ENCODE measurements around the gene AMBRA1. TPM values are rescaled to one million over a fixed set of nuclear protein-coding genes. Genes with fewer than 3 reads are reported as not detected.

AMBRA1 gene
- total and polyA plus RNA-seq, 2 of the 8 experiments (the other 6 are each of a cell fraction or from before 2014, with no cell fraction given) = 14.2 to 37.4 TPM

DNA sequence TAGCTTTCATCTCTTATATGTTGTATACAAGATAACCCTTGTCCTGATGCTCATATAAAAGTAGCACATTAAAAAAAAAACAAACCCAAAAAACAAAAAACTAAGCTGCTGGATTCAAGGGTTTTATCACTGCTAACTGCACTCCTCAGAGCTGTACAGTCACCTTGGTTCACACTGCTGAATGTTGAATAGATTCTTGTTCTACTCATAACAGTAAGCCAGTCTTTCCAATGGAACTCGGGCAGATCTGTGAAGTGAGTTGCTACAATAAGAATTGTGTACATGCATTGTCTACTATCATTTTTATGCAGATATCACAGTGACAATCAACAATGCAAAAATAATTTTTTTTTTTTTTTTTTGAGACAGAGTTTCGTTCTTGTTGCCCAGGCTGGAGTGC is 18.5 kb upstream of the AMBRA1 start:
- no peak overlapping the region for H2AFZ ChIP-seq (ENCODE audit: low read length)
- H3K27ac ChIP-seq (ENCODE audit: low read depth, low read length) = no peak overlapping the region
- H3K9me3 ChIP-seq (ENCODE audit: insufficient read depth in 2 of 2, low read depth in 1 of 2, low read length in 1 of 2) = no peaks in the 10 kb centered on the region
- no peaks in the 10 kb centered on the region for H3K36me3 ChIP-seq (ENCODE audit: control insufficient read depth in 2 of 4, insufficient read depth in 4 of 4, low read length in 3 of 4)
- no peak overlapping the region for H3K4me3 ChIP-seq (ENCODE audit: extremely low read depth in 1 of 4, insufficient read depth in 2 of 4, low read depth in 3 of 4, low read length in 4 of 4)
- CTCF ChIA-PET (ENCODE audit: partially characterized antibody) = interaction anchor here (0.6 to 1.6 kb wide), 5 partner anchors 13 to 142 kb away, joined by 3 to 8 read pairs (median 6); no protein-coding TSS in a partner anchor
- H3K9ac ChIP-seq (replicated peaks in 1 of 4; ENCODE audit: extremely low read depth in 1 of 4, low read depth in 3 of 4, low read length in 3 of 4) = no peak overlapping the region
- H3K4me2 ChIP-seq (ENCODE audit: insufficient read depth in 1 of 2, low read depth in 2 of 2, low read length in 2 of 2) = no peak overlapping the region
- no peaks in the 10 kb centered on the region for H3K79me2 ChIP-seq (ENCODE audit: control insufficient read depth in 1 of 2, insufficient read depth in 2 of 2, low read length in 2 of 2)
- H2BK5ac ChIP-seq (ENCODE audit: low read depth, low read length) = no peak overlapping the region
- H4K20me1 ChIP-seq (replicated peaks in 1 of 2; ENCODE audit: control insufficient read depth in 1 of 2, insufficient read depth in 2 of 2, low read length in 2 of 2) = no peaks in the 10 kb centered on the region
- no peak overlapping the region for H3K56ac ChIP-seq (replicated peaks; ENCODE audit: insufficient read length, low read depth, low read length)
- H4K8ac ChIP-seq (ENCODE audit: extremely low read depth, insufficient read depth, low read length) = no peak overlapping the region
- POLR2A ChIA-PET (ENCODE audit: partially characterized antibody) = interaction anchor here (0.9 kb wide), 1 partner anchor 18 kb away, joined by 3 read pairs; the partner anchor contains the start of gene AMBRA1
- H2BK12ac ChIP-seq (ENCODE audit: low read depth, low read length) = no peak overlapping the region
- no peak overlapping the region for H3K4ac ChIP-seq (replicated peaks; ENCODE audit: insufficient read length, low read depth, low read length)
- H2BK20ac ChIP-seq (ENCODE audit: low read length) = no peak overlapping the region
- H3K79me1 ChIP-seq (ENCODE audit: low read depth, low read length) = 0 out of 2 replicates have a peak, but pooled peaks cover 2% of the 10 kb centered on the region
- no peak overlapping the region for H2BK15ac ChIP-seq (ENCODE audit: low read length)
- 0 out of 2 replicates have a peak, but pooled peaks cover 1% of the 10 kb centered on the region for H3K23me2 ChIP-seq (ENCODE audit: low read depth, low read length)
- no peaks in the 10 kb centered on the region for H3K27me3 ChIP-seq (replicated peaks in 1 of 4; ENCODE audit: control insufficient read depth in 3 of 4, extremely low read depth in 1 of 4, insufficient read depth in 3 of 4, low read length in 3 of 4)
- H3K14ac ChIP-seq (ENCODE audit: insufficient read length) = no peak overlapping the region
- H2BK120ac ChIP-seq (replicated peaks; ENCODE audit: low read depth, low read length) = no peak overlapping the region
- H3K18ac ChIP-seq (ENCODE audit: extremely low read depth, low read length) = no peak overlapping the region
- H2AK5ac ChIP-seq (ENCODE audit: low read depth, low read length) = no peak overlapping the region
- no peak overlapping the region for H4K5ac ChIP-seq (ENCODE audit: insufficient read length, low read depth, low read length)
- no peaks in the 10 kb centered on the region; a peak in 1 of 7 replicates for H3K4me1 ChIP-seq (replicated peaks in 1 of 4; ENCODE audit: control insufficient read depth in 3 of 4, insufficient read depth in 4 of 4, low read length in 3 of 4)
- no peak for DNase-seq (ENCODE audit: low read depth in 1 of 2, low spot score in 2 of 2)
- H4K91ac ChIP-seq (replicated peaks; ENCODE audit: insufficient read length, low read length) = no peak overlapping the region
- H3K23ac ChIP-seq (ENCODE audit: insufficient read length) = no peak overlapping the region
- FAIRE-seq = no peak
- 84% methylated on average over 2 of the region's 2 CpGs; no CpG with 5 or more reads in 1 of the 2 experiments for WGBS, 2 experiments (ENCODE audit: extremely low coverage in 1 of 2, insufficient coverage in 1 of 2, insufficient read length in 1 of 2, insufficient replicate concordance in 2 of 2, low coverage in 1 of 2, low lambda C conversion rate in 2 of 2, missing lambda C conversion rate in 1 of 2)
- TF ChIP-seq GTF2F1 (IDR thresholded peaks at IDR 0.05; ENCODE audit: borderline replicate concordance, low read depth, low read length) (no peak), CREB1 (IDR thresholded peaks at IDR 0.05) (no peak), CEBPB (IDR thresholded peaks at IDR 0.05; ENCODE audit: low read depth, low read length) (no peak), NANOG (IDR thresholded peaks at IDR 0.05; ENCODE audit: insufficient read depth, low read depth, low read length, poor library complexity, severe bottlenecking) (no peak), CTBP2 (IDR thresholded peaks at IDR 0.05; ENCODE audit: borderline replicate concordance, insufficient read depth, insufficient read length, low read length) (no peak), SUZ12 (IDR thresholded peaks at IDR 0.05; ENCODE audit: low read length) (no peak), SIRT6 (IDR thresholded peaks at IDR 0.05; ENCODE audit: low read length) (no peak)
- TF ChIP-seq, protein P1, sequence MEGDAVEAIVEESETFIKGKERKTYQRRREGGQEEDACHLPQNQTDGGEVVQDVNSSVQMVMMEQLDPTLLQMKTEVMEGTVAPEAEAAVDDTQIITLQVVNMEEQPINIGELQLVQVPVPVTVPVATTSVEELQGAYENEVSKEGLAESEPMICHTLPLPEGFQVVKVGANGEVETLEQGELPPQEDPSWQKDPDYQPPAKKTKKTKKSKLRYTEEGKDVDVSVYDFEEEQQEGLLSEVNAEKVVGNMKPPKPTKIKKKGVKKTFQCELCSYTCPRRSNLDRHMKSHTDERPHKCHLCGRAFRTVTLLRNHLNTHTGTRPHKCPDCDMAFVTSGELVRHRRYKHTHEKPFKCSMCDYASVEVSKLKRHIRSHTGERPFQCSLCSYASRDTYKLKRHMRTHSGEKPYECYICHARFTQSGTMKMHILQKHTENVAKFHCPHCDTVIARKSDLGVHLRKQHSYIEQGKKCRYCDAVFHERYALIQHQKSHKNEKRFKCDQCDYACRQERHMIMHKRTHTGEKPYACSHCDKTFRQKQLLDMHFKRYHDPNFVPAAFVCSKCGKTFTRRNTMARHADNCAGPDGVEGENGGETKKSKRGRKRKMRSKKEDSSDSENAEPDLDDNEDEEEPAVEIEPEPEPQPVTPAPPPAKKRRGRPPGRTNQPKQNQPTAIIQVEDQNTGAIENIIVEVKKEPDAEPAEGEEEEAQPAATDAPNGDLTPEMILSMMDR (IDR thresholded peaks at IDR 0.05; ENCODE audit: control extremely low read depth in 1 of 3, insufficient read depth in 1 of 3, low read depth in 1 of 3, low read length in 3 of 3) = no peak
- TF ChIP-seq, protein P2, sequence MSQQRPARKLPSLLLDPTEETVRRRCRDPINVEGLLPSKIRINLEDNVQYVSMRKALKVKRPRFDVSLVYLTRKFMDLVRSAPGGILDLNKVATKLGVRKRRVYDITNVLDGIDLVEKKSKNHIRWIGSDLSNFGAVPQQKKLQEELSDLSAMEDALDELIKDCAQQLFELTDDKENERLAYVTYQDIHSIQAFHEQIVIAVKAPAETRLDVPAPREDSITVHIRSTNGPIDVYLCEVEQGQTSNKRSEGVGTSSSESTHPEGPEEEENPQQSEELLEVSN (IDR thresholded peaks at IDR 0.05) = no peak
- TF ChIP-seq, protein P3, sequence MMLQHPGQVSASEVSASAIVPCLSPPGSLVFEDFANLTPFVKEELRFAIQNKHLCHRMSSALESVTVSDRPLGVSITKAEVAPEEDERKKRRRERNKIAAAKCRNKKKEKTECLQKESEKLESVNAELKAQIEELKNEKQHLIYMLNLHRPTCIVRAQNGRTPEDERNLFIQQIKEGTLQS (IDR thresholded peaks at IDR 0.05; ENCODE audit: insufficient read depth, low read depth, low read length) = no peak

Measured in H1 (cell line).